GM18870 (cell line): ENCODE measurements around the gene TMEM53.

ENCODE experiments used
- ATAC-seq: cut with Tn5 transposase; IDR thresholded peaks from one replicate; pipeline ENCODE4 v1.9.1; 2021; ENCODE audit warnings: moderate library complexity; ENCODE audit not compliant: unreplicated experiment

The TMEM53 gene

GRCh38 chr1:44606701-44607281, 67.5 kb downstream of the TMEM53 start:
- ATAC-seq = no peak

DNA sequence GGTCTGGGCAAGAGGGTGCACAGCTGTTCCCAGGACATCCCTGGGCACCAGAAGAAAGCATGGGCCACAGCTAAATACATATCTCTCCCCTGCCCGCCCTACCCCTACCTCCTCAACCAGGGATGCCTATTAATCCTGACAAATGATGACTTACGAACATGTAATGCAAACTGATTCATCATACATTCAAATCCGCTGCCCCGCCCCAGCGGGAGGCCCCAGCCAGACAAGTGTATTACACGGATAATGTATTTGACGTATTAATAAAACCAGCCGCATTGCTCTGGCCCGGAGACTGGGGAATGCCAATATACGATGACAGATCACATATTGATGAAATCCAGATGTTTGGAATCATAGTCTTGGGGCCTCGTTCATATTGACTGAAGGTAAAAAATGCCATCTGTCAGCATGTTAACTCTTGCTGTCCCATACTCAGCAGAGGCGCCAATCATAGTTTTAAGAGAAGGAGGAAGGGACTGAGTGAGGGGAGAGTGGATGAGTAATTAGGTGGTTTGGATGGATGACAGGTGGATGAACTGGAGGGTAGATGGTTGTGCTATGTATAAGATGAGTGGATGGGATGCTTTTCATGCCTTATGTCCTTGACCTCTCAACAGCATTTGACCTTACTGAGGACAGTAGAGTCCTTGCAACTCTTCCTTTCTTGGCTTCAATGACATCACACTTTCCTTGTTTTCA, 68.2 kb downstream of the TMEM53 start:
- no peak for ATAC-seq

DNA sequence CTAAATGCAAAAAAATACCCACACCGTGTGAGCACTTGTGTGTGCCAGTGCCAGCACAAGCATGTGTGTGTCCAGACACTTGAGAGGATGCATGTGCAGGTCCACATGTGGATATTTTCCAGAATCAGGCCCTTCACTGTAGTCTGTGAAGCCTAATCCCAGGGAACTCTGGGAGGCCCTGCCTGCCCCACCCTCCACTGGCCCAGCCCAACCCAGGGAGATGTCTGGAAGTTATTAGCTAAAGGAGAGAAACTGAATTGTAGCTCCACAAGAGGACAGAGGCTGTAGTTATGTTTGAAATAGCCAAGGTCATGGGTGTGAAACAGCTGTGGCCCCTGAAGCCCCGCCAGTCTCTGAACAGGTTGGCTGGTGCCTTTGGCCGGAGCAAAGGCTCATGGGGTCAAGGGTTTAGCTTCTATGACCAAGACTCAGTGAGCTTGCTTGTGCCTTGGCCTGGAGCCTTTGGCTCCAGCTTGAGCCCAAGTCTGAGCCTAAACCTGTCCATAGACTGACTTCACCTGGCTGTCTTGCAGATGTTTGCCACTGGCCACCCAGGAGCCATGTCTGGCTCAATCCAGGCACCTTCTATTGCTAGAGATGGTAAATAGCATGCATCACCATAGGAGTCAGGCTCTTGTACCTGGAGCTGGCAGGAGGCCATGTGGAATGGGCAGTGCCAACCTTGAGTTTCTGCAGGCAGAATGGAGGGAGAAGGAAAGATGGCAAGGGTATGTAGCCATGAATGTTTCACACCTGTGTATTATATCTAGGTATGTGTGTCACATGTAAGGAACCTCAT, 69.9 kb downstream of the TMEM53 start:
- no peak for ATAC-seq

- no peak for ATAC-seq
These were observed 70.6 kb downstream of the TMEM53 start for GRCh38 chr1:44603718-44604117.
